HG02870 (cell line): ENCODE results near the gene SNX4.
A peak's percentile ranks its signal among the peaks of the same experiment; 100 is the strongest.
"Not testable (repeated sequence)": the region's sequence is repeated elsewhere in the genome, so short reads cannot be mapped to it uniquely, and the experiment has no call there.

Source experiments
- ATAC-seq: cut with Tn5 transposase; IDR thresholded peaks from one replicate; pipeline ENCODE4 v1.9.1; 2021; ENCODE audit warnings: mild to moderate bottlenecking, moderate library complexity; ENCODE audit not compliant: unreplicated experiment

SNX4 gene

GRCh38 chr3:125519678-125520562, at the start of gene SNX4:
TSS of gene SNX4 (minus strand) at chr3:125520202. CDS start at chr3:125520172, 30 bp downstream.
- ATAC-seq: peak; percentile 77

GRCh38 chr3:125556314-125556713, 36.3 kb upstream of the SNX4 start:
- ATAC-seq: no peak

GRCh38 chr3:125552401-125552800, 32.4 kb upstream of the SNX4 start:
- ATAC-seq: no peak

GRCh38 chr3:125528920-125529319, 8.9 kb upstream of the SNX4 start:
- no peak for ATAC-seq

GRCh38 chr3:125525153-125525552, 5.2 kb upstream of the SNX4 start:
- ATAC-seq: no peak

GRCh38 chr3:125520563-125520919, 539 bp upstream of the SNX4 start:
- not testable (repeated sequence) for ATAC-seq

GRCh38 chr3:125515421-125515820, 4.6 kb downstream of the SNX4 start:
- no peak for ATAC-seq

- no peak for ATAC-seq
Measured at GRCh38 chr3:125513490-125514115, 6.4 kb downstream of the SNX4 start.

GRCh38 chr3:125512135-125512920, 7.7 kb downstream of the SNX4 start:
- no peak for ATAC-seq

GRCh38 chr3:125511420-125512118, 8.4 kb downstream of the SNX4 start:
- no peak for ATAC-seq

GRCh38 chr3:125507128-125507527, 12.9 kb downstream of the SNX4 start:
- ATAC-seq: no peak

GRCh38 chr3:125498630-125499029, 21.4 kb downstream of the SNX4 start:
- no peak for ATAC-seq

- no peak for ATAC-seq
Measured at GRCh38 chr3:125496701-125497100, 23.3 kb downstream of the SNX4 start.

- no peak for ATAC-seq
Measured at GRCh38 chr3:125482406-125482805, 37.6 kb downstream of the SNX4 start.

GRCh38 chr3:125481786-125482185, 38.2 kb downstream of the SNX4 start:
- no peak for ATAC-seq

GRCh38 chr3:125481375-125481759, 38.6 kb downstream of the SNX4 start:
- ATAC-seq: not testable (repeated sequence)

GRCh38 chr3:125480656-125481374, 39.2 kb downstream of the SNX4 start:
- ATAC-seq: no peak

GRCh38 chr3:125479091-125479490, 40.9 kb downstream of the SNX4 start:
- ATAC-seq: no peak

GRCh38 chr3:125478326-125478725, 41.7 kb downstream of the SNX4 start:
- no peak for ATAC-seq

- no peak for ATAC-seq
Measured at GRCh38 chr3:125477701-125478100, 42.3 kb downstream of the SNX4 start.
